Measurements from ENCODE around the gene POC1B. TPM values are rescaled to one million over a fixed set of nuclear protein-coding genes. Genes with fewer than 3 reads are reported as not detected.

The POC1B gene
- total RNA-seq, 1 donor from 2014 or later = 22.7 TPM

GRCh38 chr12:89469361-89469760, 56.5 kb downstream of the POC1B start:
- no peaks in the 10 kb centered on the region for H3K4me1 Mint-ChIP-seq (ENCODE audit: unreplicated experiment)
- H3K27ac Mint-ChIP-seq (ENCODE audit: unreplicated experiment) = no peak overlapping the region
- no peak for DNase-seq (ENCODE audit: low spot score)
- no peak overlapping the region for H3K4me3 Mint-ChIP-seq (ENCODE audit: unreplicated experiment)
- H3K27me3 Mint-ChIP-seq (ENCODE audit: unreplicated experiment) = no peaks in the 10 kb centered on the region
- no peaks in the 10 kb centered on the region for H3K36me3 Mint-ChIP-seq (ENCODE audit: low read depth, unreplicated experiment)
- no peak for TF ChIP-seq CTCF (IDR thresholded peaks at IDR 0.05; ENCODE audit: unreplicated experiment)
- H3K9me3 Mint-ChIP-seq (ENCODE audit: unreplicated experiment) = no peaks in the 10 kb centered on the region

- no peak for TF ChIP-seq CTCF (IDR thresholded peaks at IDR 0.05; ENCODE audit: unreplicated experiment)
- Mint-ChIP-seq H3K27me3 (ENCODE audit: unreplicated experiment) (no peaks in the 10 kb centered on the region), H3K36me3 (ENCODE audit: low read depth, unreplicated experiment) (no peaks in the 10 kb centered on the region), H3K9me3 (ENCODE audit: unreplicated experiment) (no peaks in the 10 kb centered on the region), H3K4me1 (ENCODE audit: unreplicated experiment) (no peaks in the 10 kb centered on the region), H3K4me3 (ENCODE audit: unreplicated experiment) (no peak overlapping the region), H3K27ac (ENCODE audit: unreplicated experiment) (no peak overlapping the region)
- DNase-seq (ENCODE audit: low spot score) = no peak
Observed at GRCh38 chr12:89468648-89469326, 57.1 kb downstream of the POC1B start.

GRCh38 chr12:89468017-89468416, 57.8 kb downstream of the POC1B start:
- H3K9me3 Mint-ChIP-seq (ENCODE audit: unreplicated experiment) = no peaks in the 10 kb centered on the region
- H3K36me3 Mint-ChIP-seq (ENCODE audit: low read depth, unreplicated experiment) = no peaks in the 10 kb centered on the region
- no peaks in the 10 kb centered on the region for H3K4me1 Mint-ChIP-seq (ENCODE audit: unreplicated experiment)

GRCh38 chr12:89464974-89465592, 60.8 kb downstream of the POC1B start:
- H3K4me3 Mint-ChIP-seq (ENCODE audit: unreplicated experiment) = no peak overlapping the region
- TF ChIP-seq CTCF (IDR thresholded peaks at IDR 0.05; ENCODE audit: unreplicated experiment) = no peak
- H3K4me1 Mint-ChIP-seq (ENCODE audit: unreplicated experiment) = peaks cover 14% of the 10 kb centered on the region
- no peaks in the 10 kb centered on the region for H3K36me3 Mint-ChIP-seq (ENCODE audit: low read depth, unreplicated experiment)
- H3K27me3 Mint-ChIP-seq (ENCODE audit: unreplicated experiment) = no peaks in the 10 kb centered on the region
- no peaks in the 10 kb centered on the region for H3K9me3 Mint-ChIP-seq (ENCODE audit: unreplicated experiment)
- H3K27ac Mint-ChIP-seq (ENCODE audit: unreplicated experiment) = no peak overlapping the region
- no peak for DNase-seq (ENCODE audit: low spot score)

More at GRCh38 chr12:89468017-89468416, 57.8 kb downstream of the POC1B start:
- no peak overlapping the region for H3K27ac Mint-ChIP-seq (ENCODE audit: unreplicated experiment)
- no peak for TF ChIP-seq CTCF (IDR thresholded peaks at IDR 0.05; ENCODE audit: unreplicated experiment)
- no peak for DNase-seq (ENCODE audit: low spot score)
- H3K27me3 Mint-ChIP-seq (ENCODE audit: unreplicated experiment) = no peaks in the 10 kb centered on the region
- no peak overlapping the region for H3K4me3 Mint-ChIP-seq (ENCODE audit: unreplicated experiment)

All from endothelial cell (in vitro differentiated cells).